Right lobe of liver (tissue), 6 donors: ENCODE measurements around the gene SLC18A3. TPM values are rescaled to one million over a fixed set of nuclear protein-coding genes. Genes with fewer than 3 reads are reported as not detected.
A peak's percentile ranks its signal among the peaks of the same experiment; 100 is the strongest.

Source experiments
- ATAC-seq, 4 donors: fragments of 200-7000 bp; cut with Tn5 transposase; one replicate each; pipeline ENCODE4 v1.9.1; 2020; ENCODE audit warnings: mild to moderate bottlenecking in 4 of 4, moderate library complexity in 4 of 4
- DNase-seq, 3 donors: peaks; one replicate each; pipeline ENCODE4 v3.0.0-alpha.2; 2020
- H3K27ac ChIP-seq, 3 donors: fragments of 200-600 bp; one replicate each; pipeline ENCODE4 v1.8.0; 2022
- H3K27me3 ChIP-seq, 2 donors: fragments of 200-600 bp; one replicate each; pipeline ENCODE4 v1.8.0; 2022
- H3K36me3 ChIP-seq, 4 donors: fragments of 200-600 bp; sonication (generic) in 1 of 4; one replicate each; pipeline versions ENCODE4 v1.5.1 to v1.8.0; 2017 to 2022; ENCODE audit warnings: control low read depth in 1 of 4
- H3K4me1 ChIP-seq, 4 donors: fragments of 200-600 bp; sonication (generic) in 1 of 4; one replicate each; pipeline versions ENCODE4 v1.5.1 to v1.8.0; 2017 to 2022; ENCODE audit warnings: control low read depth in 1 of 4
- H3K4me3 ChIP-seq, 3 donors: fragments of 200-600 bp; one replicate each; pipeline ENCODE4 v1.8.0; 2022
- H3K9me3 ChIP-seq, 4 donors: fragments of 200-600 bp; sonication (generic) in 1 of 4; one replicate each; pipeline versions ENCODE4 v1.5.1 to v1.8.0; 2017 to 2022; ENCODE audit warnings: control low read depth in 1 of 4
- POLR2A ChIP-seq: fragments of 450-650 bp; IDR thresholded peaks from one replicate; pipeline ENCODE4 v1.6.1; 2017; ENCODE audit warnings: antibody characterized with exemption, mild to moderate bottlenecking
- WGBS: methylation state at CpG from one replicate; pipeline ENCODE4 v1.1.6; 2018; ENCODE audit warnings: low coverage, low lambda C conversion rate; ENCODE audit not compliant: insufficient coverage; ENCODE audit errors: missing lambda C conversion rate; 5-methylcytosine and 5-hydroxymethylcytosine counted together
- intact Hi-C, 2 donors: fragments of 100-400 bp; cut with DNase I; formaldehyde crosslinking; loops; one replicate each; pipeline versions ENCODE4 v1.11.2 to v1.14.1; 2022
- total RNA-seq, 6 experiments: library from RNA; depleted of rRNA in 2 of 6; stranded (reverse); fragments of >200 nt in 2 of 6; fragmentation: NEBNext Ultra II Directional in 3 of 6; extraction: Animal tissue kit (Norgen Biotek cat#: 25700) in 3 of 6; gene quantifications; one replicate each; pipeline versions ENCODE4 v1.1.0 to v1.2.4, GENCODE V29; 2016 to 2023
- TF ChIP-seq, protein P1 (sequence below), 4 donors: fragments of 200-600 bp in 3 of 4; fragments of 450-650 bp in 1 of 4; IDR thresholded peaks; one replicate each; pipeline versions ENCODE4 v1.5.1 to v1.8.0; 2016 to 2022; ENCODE audit warnings: antibody characterized with exemption in 4 of 4, mild to moderate bottlenecking in 2 of 4
- donor health status: DM: no; HTN: yes; CAD: no.
- donor health status: DM: no; HTN: no; CAD: no.
- donor health status: DM: no; HTN: no; CAD: no.
- donor health status: DM: no; HTN: yes; CAD: no.
- donor health status: DM: no; HTN: yes; CAD: no.

Gene SLC18A3
- total RNA-seq, 6 experiments from 2014 or later: not detected

DNA sequence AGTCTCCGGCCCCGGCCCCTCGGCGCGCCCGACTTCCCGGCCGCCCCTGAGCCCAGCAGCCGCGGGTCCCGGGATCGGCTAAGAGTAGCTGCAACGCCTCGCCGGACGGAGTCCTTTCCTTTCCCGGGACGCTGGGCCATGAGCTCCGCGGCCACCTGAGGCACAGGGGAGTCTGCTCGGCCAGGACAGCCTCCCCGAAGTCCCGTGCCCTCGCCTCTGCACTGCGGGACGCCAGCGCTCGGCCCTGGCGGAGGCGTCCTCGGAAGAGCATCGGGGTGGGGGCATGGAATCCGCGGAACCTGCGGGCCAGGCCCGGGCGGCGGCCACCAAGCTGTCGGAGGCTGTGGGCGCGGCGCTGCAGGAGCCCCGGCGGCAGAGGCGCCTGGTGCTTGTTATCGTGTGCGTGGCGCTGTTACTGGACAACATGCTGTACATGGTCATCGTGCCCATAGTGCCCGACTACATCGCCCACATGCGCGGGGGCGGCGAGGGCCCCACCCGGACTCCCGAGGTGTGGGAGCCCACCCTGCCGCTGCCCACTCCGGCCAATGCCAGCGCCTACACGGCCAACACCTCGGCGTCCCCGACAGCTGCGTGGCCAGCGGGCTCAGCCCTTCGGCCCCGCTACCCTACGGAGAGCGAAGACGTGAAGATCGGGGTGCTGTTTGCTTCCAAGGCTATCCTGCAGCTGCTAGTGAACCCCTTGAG, 502 bp downstream of the SLC18A3 start:
- Histone ChIP-seq H3K4me1 (peaks cover 0 to 6% (median 0%) of the 10 kb centered on the region in 4 donors), H3K27ac (no peak overlapping the region), H3K4me3 (no peak overlapping the region), H3K27me3 (peaks cover 7 to 38% of the 10 kb centered on the region in 2 donors), H3K9me3 (no peaks in the 10 kb centered on the region), H3K36me3 (no peaks in the 10 kb centered on the region)
- no peak for TF ChIP-seq POLR2A
- TF ChIP-seq, protein P1, sequence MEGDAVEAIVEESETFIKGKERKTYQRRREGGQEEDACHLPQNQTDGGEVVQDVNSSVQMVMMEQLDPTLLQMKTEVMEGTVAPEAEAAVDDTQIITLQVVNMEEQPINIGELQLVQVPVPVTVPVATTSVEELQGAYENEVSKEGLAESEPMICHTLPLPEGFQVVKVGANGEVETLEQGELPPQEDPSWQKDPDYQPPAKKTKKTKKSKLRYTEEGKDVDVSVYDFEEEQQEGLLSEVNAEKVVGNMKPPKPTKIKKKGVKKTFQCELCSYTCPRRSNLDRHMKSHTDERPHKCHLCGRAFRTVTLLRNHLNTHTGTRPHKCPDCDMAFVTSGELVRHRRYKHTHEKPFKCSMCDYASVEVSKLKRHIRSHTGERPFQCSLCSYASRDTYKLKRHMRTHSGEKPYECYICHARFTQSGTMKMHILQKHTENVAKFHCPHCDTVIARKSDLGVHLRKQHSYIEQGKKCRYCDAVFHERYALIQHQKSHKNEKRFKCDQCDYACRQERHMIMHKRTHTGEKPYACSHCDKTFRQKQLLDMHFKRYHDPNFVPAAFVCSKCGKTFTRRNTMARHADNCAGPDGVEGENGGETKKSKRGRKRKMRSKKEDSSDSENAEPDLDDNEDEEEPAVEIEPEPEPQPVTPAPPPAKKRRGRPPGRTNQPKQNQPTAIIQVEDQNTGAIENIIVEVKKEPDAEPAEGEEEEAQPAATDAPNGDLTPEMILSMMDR (IDR thresholded peaks at IDR 0.05): no peak
- DNase-seq (peak in 1 of 3 donors; percentile 42), ATAC-seq (no peak)
- WGBS: 3% methylated on average over 12 of the region's 72 CpGs
- intact Hi-C loops: no loop called here

DNA sequence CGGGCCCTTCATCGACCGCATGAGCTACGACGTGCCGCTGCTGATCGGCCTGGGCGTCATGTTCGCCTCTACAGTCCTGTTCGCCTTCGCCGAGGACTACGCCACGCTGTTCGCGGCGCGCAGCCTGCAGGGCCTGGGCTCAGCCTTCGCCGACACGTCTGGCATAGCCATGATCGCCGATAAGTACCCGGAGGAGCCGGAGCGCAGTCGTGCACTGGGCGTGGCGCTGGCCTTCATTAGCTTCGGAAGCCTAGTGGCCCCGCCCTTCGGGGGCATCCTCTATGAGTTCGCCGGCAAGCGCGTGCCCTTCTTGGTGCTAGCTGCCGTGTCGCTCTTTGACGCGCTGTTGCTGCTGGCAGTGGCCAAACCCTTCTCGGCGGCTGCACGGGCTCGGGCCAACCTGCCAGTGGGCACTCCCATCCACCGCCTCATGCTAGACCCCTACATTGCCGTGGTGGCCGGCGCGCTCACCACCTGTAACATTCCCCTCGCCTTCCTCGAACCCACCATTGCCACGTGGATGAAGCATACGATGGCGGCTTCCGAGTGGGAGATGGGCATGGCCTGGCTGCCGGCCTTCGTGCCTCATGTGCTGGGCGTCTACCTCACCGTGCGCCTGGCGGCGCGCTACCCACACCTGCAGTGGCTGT, 1.2 kb downstream of the SLC18A3 start:
- DNase-seq (peak in 1 of 3 donors; percentile 48), ATAC-seq (no peak)
- intact Hi-C loops: no loop called here
- Histone ChIP-seq H3K4me1 (peaks cover 0 to 6% (median 0%) of the 10 kb centered on the region in 4 donors), H3K36me3 (no peaks in the 10 kb centered on the region), H3K27me3 (peaks cover 7 to 38% of the 10 kb centered on the region in 2 donors), H3K4me3 (no peak overlapping the region), H3K27ac (no peak overlapping the region), H3K9me3 (no peaks in the 10 kb centered on the region)
- whole genome bisulfite sequencing: 5% methylated on average over 14 of the region's 63 CpGs
- TF ChIP-seq, protein P1 (IDR thresholded peaks at IDR 0.05): no peak
- no peak for TF ChIP-seq POLR2A

DNA sequence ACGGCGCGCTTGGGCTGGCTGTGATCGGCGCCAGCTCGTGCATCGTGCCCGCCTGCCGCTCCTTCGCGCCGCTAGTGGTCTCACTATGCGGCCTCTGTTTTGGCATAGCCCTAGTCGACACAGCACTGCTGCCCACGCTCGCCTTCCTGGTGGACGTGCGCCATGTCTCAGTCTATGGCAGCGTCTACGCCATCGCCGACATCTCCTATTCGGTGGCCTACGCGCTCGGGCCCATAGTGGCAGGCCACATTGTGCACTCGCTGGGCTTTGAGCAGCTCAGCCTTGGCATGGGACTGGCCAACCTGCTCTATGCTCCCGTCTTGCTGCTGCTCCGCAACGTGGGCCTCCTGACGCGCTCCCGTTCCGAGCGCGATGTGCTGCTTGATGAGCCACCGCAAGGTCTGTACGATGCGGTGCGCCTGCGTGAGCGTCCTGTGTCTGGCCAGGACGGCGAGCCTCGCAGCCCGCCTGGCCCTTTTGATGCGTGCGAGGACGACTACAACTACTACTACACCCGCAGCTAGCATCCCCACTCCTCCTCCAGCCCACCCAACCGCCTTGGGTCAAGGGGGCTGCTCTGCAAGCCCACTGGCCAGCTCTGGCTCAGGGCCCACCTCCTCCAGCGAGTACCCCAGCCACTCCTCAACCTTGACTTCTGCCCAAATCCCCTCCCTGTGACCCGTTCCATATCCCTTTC, 1.9 kb downstream of the SLC18A3 start:
- Histone ChIP-seq H3K4me3 (no peak overlapping the region), H3K9me3 (no peaks in the 10 kb centered on the region), H3K4me1 (peaks cover 0 to 6% (median 0%) of the 10 kb centered on the region in 4 donors), H3K36me3 (no peaks in the 10 kb centered on the region), H3K27ac (no peak overlapping the region), H3K27me3 (peaks cover 7 to 35% of the 10 kb centered on the region in 2 donors)
- TF ChIP-seq POLR2A: no peak
- TF ChIP-seq, protein P1 (IDR thresholded peaks at IDR 0.05): no peak
- 7% methylated on average over 3 of the region's 53 CpGs for WGBS
- ATAC-seq (no peak), DNase-seq (peak in 1 of 3 donors; percentile 37)
- intact Hi-C loops: no loop called here

DNA sequence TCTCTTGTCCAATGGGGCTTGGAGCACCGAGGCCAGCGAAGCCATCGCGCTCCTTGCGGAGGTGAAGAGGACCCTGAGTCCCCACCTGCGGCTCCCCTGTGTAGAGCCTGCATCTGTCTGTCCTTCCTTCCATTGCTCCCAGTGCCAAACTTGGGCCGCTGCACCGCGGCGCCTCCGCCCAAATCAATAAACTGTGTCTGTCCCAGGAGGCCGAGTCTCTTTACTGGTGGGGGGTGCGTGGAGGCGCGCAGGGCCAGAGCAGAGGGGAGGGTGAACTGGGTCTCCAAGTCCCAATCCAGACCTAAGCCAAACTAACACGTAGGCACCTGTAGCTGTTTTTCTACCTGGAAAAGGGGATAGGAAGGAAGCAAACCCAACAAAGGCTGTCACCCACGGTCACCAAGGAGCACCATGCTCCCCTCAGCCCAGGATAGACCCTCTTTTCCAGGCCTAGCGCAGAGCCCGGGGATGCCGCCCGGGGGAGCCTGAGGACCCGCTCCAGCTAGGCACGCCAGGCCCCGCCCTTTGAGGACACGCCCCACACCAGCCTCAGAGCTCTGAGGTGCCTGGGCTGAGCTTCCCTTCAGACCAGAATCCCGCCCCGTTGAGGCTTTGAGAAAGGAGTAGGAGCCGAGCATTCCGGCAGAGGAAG, 2.5 kb downstream of the SLC18A3 start:
- DNase-seq: peak in 1 of 3 donors; percentile 53
- intact Hi-C loops: no loop called here
- H3K9me3 ChIP-seq: no peaks in the 10 kb centered on the region
- no peak for TF ChIP-seq POLR2A
- TF ChIP-seq, protein P1 (IDR thresholded peaks at IDR 0.05): no peak
- 0% methylated on average over 5 of the region's 29 CpGs for WGBS
- H3K27ac ChIP-seq: no peak overlapping the region
- no peak overlapping the region for H3K4me3 ChIP-seq
- no peaks in the 10 kb centered on the region for H3K36me3 ChIP-seq
- H3K4me1 ChIP-seq: peaks cover 0 to 6% (median 0%) of the 10 kb centered on the region in 4 donors
- peaks cover 7 to 31% of the 10 kb centered on the region in 2 donors for H3K27me3 ChIP-seq
- ATAC-seq: no peak
